HCT116 (cell line): ENCODE data around the gene LAMB4. TPM values are rescaled to one million over a fixed set of nuclear protein-coding genes. Genes with fewer than 3 reads are reported as not detected.

ENCODE experiments used
- ATAC-seq: fragments of 200-7000 bp; cut with Tn5 transposase; 2 replicates; pipeline ENCODE4 v1.9.1; 2020; ENCODE audit warnings: mild to moderate bottlenecking, moderate library complexity
- BruUV-seq: library from RNA; stranded (reverse); fragments of 400-500 nt; replicated peaks from 2 replicates; lab custom pipeline; 2021; lab: Mats Ljungman, UMichigan
- CTCF ChIA-PET: fragments of 300-600 bp; sonication (Branson Sonifier 250); formaldehyde crosslinking; loops from one replicate; lab custom pipeline; 2021; ENCODE audit warnings: antibody characterized with exemption; lab: Charles Lee
- POLR2A ChIA-PET: fragments of 300-600, 350-600 bp; sonication (Branson Sonifier 250); formaldehyde crosslinking; loops from one replicate; lab custom pipeline; 2021; ENCODE audit warnings: antibody characterized with exemption; lab: Charles Lee
- RAD21 ChIA-PET, 2 experiments: fragments of 300-600 bp; sonication (Branson Sonifier 250); formaldehyde crosslinking; loops; one replicate each; lab custom pipeline; 2023; ENCODE audit warnings: low total read pairs in 2 of 2; ENCODE audit not compliant: uncharacterized antibody in 2 of 2, unreplicated experiment in 2 of 2, low non-redundant PET in 1 of 2; lab: Charles Lee
- DNase-seq: peaks from one replicate; pipeline ENCODE4 v3.0.0-alpha.2; 2010; ENCODE audit warnings: low read depth, low spot score
- H2AFZ ChIP-seq: fragments of 200-600 bp; shearing (Covaris generic), sonication (generic); 2 replicates; pipeline ENCODE4 v1.6.1; 2017; ENCODE audit warnings: low read depth, mixed run types, mixed read lengths, antibody characterized with exemption, low read length; ENCODE audit not compliant: poor library complexity, severe bottlenecking
- H3K27ac ChIP-seq: 2 replicates; pipeline ENCODE4 v1.5.1; 2012; ENCODE audit warnings: low read depth, low read length
- H3K27me3 ChIP-seq: fragments of 200-600 bp; sonication (generic); 2 replicates; pipeline ENCODE4 v1.6.1; 2016; ENCODE audit warnings: mixed run types, low read length, mixed read lengths; ENCODE audit not compliant: insufficient read depth
- H3K36me3 ChIP-seq, 2 experiments: fragments of 200-500 bp in 1 of 2; fragments of 200-600 bp in 1 of 2; sonication (Bioruptor generic) in 1 of 2; sonication (generic) in 1 of 2; 2 replicates each; pipeline versions ENCODE4 v1.5.1 to v1.6.1; 2014 to 2016; ENCODE audit warnings: low read length in 2 of 2, inconsistent platforms in 1 of 2, mixed read lengths in 1 of 2, mixed run types in 1 of 2; ENCODE audit not compliant: insufficient read depth in 2 of 2, control insufficient read depth in 1 of 2
- H3K4me1 ChIP-seq, 2 experiments: fragments of 200-600 bp in 1 of 2; sonication (generic) in 1 of 2; 2 replicates each; pipeline versions ENCODE4 v1.5.1 to v1.6.1; 2012 to 2017; ENCODE audit warnings: low read length in 2 of 2, inconsistent platforms in 1 of 2, mild to moderate bottlenecking in 1 of 2, mixed read lengths in 1 of 2, mixed run types in 1 of 2, moderate library complexity in 1 of 2; ENCODE audit not compliant: insufficient read depth in 2 of 2, control insufficient read depth in 1 of 2
- H3K4me2 ChIP-seq: fragments of 200-600 bp; sonication (generic); 2 replicates; pipeline ENCODE4 v1.6.1; 2017; ENCODE audit warnings: mixed run types, low read length, mixed read lengths
- H3K4me3 ChIP-seq, 2 experiments: fragments of 200-600 bp in 1 of 2; sonication (generic) in 1 of 2; replicated peaks in 1 of 2; 2 replicates each; pipeline ENCODE4 v1.5.1; 2011 to 2016; ENCODE audit warnings: low read length in 2 of 2, control low read depth in 1 of 2, low read depth in 1 of 2, mild to moderate bottlenecking in 1 of 2, mixed read lengths in 1 of 2, mixed run types in 1 of 2
- H3K79me2 ChIP-seq: fragments of 200-600 bp; sonication (generic); 2 replicates; pipeline ENCODE4 v1.6.1; 2017; ENCODE audit warnings: mild to moderate bottlenecking, mixed run types, low read length, moderate library complexity, mixed read lengths; ENCODE audit not compliant: insufficient read depth
- H3K9ac ChIP-seq: fragments of 200-600 bp; sonication (generic); 2 replicates; pipeline ENCODE4 v1.6.1; 2016; ENCODE audit warnings: low read length, mixed read lengths
- H3K9me2 ChIP-seq: fragments of 200-600 bp; sonication (generic), shearing (Covaris generic); 2 replicates; pipeline ENCODE4 v1.6.1; 2017; ENCODE audit warnings: mixed run types, mild to moderate bottlenecking, moderate library complexity; ENCODE audit not compliant: insufficient read depth
- H3K9me3 ChIP-seq, 2 experiments: fragments of 200-500 bp in 1 of 2; fragments of 200-600 bp in 1 of 2; sonication (Bioruptor generic) in 1 of 2; sonication (generic) in 1 of 2; 2 replicates each; pipeline ENCODE4 v1.6.1; 2014 to 2017; ENCODE audit warnings: low read length in 2 of 2, mixed read lengths in 2 of 2, inconsistent platforms in 1 of 2, low read depth in 1 of 2, mild to moderate bottlenecking in 1 of 2, mixed run types in 1 of 2, moderate library complexity in 1 of 2; ENCODE audit not compliant: control insufficient read depth in 1 of 2, insufficient read depth in 1 of 2
- H4K20me1 ChIP-seq: fragments of 200-600 bp; sonication (generic), shearing (Covaris generic); 2 replicates; pipeline ENCODE4 v1.6.1; 2017; ENCODE audit warnings: mixed run types, mild to moderate bottlenecking, moderate library complexity; ENCODE audit not compliant: insufficient read depth
- ATF3 ChIP-seq: IDR thresholded peaks from 2 replicates; pipeline ENCODE4 v1.6.1; 2012
- CBX3 ChIP-seq: IDR thresholded peaks from 2 replicates; pipeline ENCODE4 v1.6.1; 2012; ENCODE audit warnings: low read depth
- CEBPB ChIP-seq: IDR thresholded peaks from 2 replicates; pipeline ENCODE4 v1.6.1; 2012; ENCODE audit warnings: low read depth
- EGR1 ChIP-seq: IDR thresholded peaks from 2 replicates; pipeline ENCODE4 v1.6.1; 2012; ENCODE audit warnings: low read depth
- EZH2phosphoT487 ChIP-seq: fragments of 200-600 bp; IDR thresholded peaks from 2 replicates; pipeline ENCODE4 v1.6.1; 2018; ENCODE audit warnings: antibody characterized with exemption, borderline replicate concordance
- FOSL1 ChIP-seq: IDR thresholded peaks from 2 replicates; pipeline ENCODE4 v1.6.1; 2012; ENCODE audit warnings: low read depth
- JUND ChIP-seq: IDR thresholded peaks from 2 replicates; pipeline ENCODE4 v1.6.1; 2012
- MAX ChIP-seq: IDR thresholded peaks from 2 replicates; pipeline ENCODE4 v1.6.1; 2012
- POLR2A ChIP-seq: IDR thresholded peaks from 2 replicates; pipeline ENCODE4 v1.7.0; 2011; ENCODE audit warnings: borderline replicate concordance; ENCODE audit not compliant: insufficient read depth, insufficient read length; ENCODE audit errors: extremely low read depth
- RAD21 ChIP-seq: IDR thresholded peaks from 2 replicates; pipeline ENCODE4 v1.6.1; 2012; ENCODE audit warnings: low read depth, mild to moderate bottlenecking
- SIN3A ChIP-seq: IDR thresholded peaks from 2 replicates; pipeline ENCODE4 v1.6.1; 2012; ENCODE audit warnings: low read depth
- SP1 ChIP-seq: IDR thresholded peaks from 2 replicates; pipeline ENCODE4 v1.6.1; 2012; ENCODE audit warnings: low read depth
- SRF ChIP-seq: IDR thresholded peaks from 2 replicates; pipeline ENCODE4 v1.6.1; 2012; ENCODE audit warnings: low read depth
- TCF7L2 ChIP-seq: IDR thresholded peaks from 2 replicates; pipeline ENCODE4 v1.7.0; 2011; ENCODE audit warnings: borderline replicate concordance, inconsistent platforms; ENCODE audit not compliant: insufficient read depth, insufficient read length; ENCODE audit errors: extremely low read depth
- YY1 ChIP-seq: IDR thresholded peaks from 2 replicates; pipeline ENCODE4 v1.6.1; 2011; ENCODE audit warnings: low read length, low read depth, moderate library complexity, mild to moderate bottlenecking; ENCODE audit not compliant: insufficient replicate concordance; ENCODE audit errors: extremely low read depth
- ZFX ChIP-seq: fragments of 450-650 bp; IDR thresholded peaks from 2 replicates; pipeline ENCODE4 v1.6.1; 2017
- ZNF274 ChIP-seq: fragments of 200-500 bp; sonication (Bioruptor generic); IDR thresholded peaks from 2 replicates; pipeline ENCODE4 v1.6.1; 2014; ENCODE audit warnings: mild to moderate bottlenecking, low read depth, low read length, inconsistent platforms
- intact Hi-C: fragments of 100-400 bp; cut with micrococcal nuclease; formaldehyde crosslinking; loops from 2 replicates; pipeline ENCODE4 v1.10.0; 2022
- total RNA-seq: library from RNA; stranded (reverse); gene quantifications from one replicate; pipeline ENCODE4 v1.2.1, GENCODE V29; 2021; ENCODE audit not compliant: unreplicated experiment
- TF ChIP-seq, protein P1 (sequence below): IDR thresholded peaks from 2 replicates; pipeline ENCODE4 v1.6.1; 2012; ENCODE audit warnings: low read depth

Gene LAMB4
- total RNA-seq, 1 experiment from 2014 or later, result not detected

GRCh38 chr7:108071551-108071950, 58.6 kb downstream of the LAMB4 start:
- intact Hi-C loops, result no loop called here
- Histone ChIP-seq H3K4me1 (peaks cover 0 to under 1% of the 10 kb centered on the region in 2 experiments; a peak in 1 of 4 replicates), H3K4me2 (no peak overlapping the region), H4K20me1 (no peaks in the 10 kb centered on the region)
- POLR2A ChIA-PET, result no interaction called here
- no peak for TF ChIP-seq SRF
- no peak for TF ChIP-seq SP1
- TF ChIP-seq, protein P1, sequence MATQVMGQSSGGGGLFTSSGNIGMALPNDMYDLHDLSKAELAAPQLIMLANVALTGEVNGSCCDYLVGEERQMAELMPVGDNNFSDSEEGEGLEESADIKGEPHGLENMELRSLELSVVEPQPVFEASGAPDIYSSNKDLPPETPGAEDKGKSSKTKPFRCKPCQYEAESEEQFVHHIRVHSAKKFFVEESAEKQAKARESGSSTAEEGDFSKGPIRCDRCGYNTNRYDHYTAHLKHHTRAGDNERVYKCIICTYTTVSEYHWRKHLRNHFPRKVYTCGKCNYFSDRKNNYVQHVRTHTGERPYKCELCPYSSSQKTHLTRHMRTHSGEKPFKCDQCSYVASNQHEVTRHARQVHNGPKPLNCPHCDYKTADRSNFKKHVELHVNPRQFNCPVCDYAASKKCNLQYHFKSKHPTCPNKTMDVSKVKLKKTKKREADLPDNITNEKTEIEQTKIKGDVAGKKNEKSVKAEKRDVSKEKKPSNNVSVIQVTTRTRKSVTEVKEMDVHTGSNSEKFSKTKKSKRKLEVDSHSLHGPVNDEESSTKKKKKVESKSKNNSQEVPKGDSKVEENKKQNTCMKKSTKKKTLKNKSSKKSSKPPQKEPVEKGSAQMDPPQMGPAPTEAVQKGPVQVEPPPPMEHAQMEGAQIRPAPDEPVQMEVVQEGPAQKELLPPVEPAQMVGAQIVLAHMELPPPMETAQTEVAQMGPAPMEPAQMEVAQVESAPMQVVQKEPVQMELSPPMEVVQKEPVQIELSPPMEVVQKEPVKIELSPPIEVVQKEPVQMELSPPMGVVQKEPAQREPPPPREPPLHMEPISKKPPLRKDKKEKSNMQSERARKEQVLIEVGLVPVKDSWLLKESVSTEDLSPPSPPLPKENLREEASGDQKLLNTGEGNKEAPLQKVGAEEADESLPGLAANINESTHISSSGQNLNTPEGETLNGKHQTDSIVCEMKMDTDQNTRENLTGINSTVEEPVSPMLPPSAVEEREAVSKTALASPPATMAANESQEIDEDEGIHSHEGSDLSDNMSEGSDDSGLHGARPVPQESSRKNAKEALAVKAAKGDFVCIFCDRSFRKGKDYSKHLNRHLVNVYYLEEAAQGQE, result no peak
- no peak for TF ChIP-seq ZNF274
- TF ChIP-seq POLR2A, result no peak
- no peak for TF ChIP-seq MAX
- no peak for TF ChIP-seq EGR1
- no peak for TF ChIP-seq SIN3A
- TF ChIP-seq ZFX, result no peak
- no peak for TF ChIP-seq ATF3
- TF ChIP-seq CEBPB, result no peak
- TF ChIP-seq CBX3, result no peak
- no peak for TF ChIP-seq TCF7L2
- no peak for TF ChIP-seq YY1
- no peak for TF ChIP-seq JUND
- TF ChIP-seq FOSL1, result no peak
- TF ChIP-seq EZH2phosphoT487, result no peak
- no peak for TF ChIP-seq RAD21
- TF ChIP-seq, all 23 proteins: peak for 0
- no TSS peak for BruUV-seq
- Histone ChIP-seq H3K27me3 (no peaks in the 10 kb centered on the region), H3K27ac (no peak overlapping the region), H3K36me3 (no peaks in the 10 kb centered on the region), H3K9me3 (no peaks in the 10 kb centered on the region), H2AFZ (no peak overlapping the region), H3K4me3 (no peak overlapping the region), H3K9me2 (no peaks in the 10 kb centered on the region), H3K79me2 (no peaks in the 10 kb centered on the region), H3K9ac (no peak overlapping the region)
- no peak for DNase-seq
- ChIA-PET CTCF (no interaction called here), RAD21 (no interaction called here)
- ATAC-seq, result no peak
